ENCODE data around the gene FAM193B.

DNA sequence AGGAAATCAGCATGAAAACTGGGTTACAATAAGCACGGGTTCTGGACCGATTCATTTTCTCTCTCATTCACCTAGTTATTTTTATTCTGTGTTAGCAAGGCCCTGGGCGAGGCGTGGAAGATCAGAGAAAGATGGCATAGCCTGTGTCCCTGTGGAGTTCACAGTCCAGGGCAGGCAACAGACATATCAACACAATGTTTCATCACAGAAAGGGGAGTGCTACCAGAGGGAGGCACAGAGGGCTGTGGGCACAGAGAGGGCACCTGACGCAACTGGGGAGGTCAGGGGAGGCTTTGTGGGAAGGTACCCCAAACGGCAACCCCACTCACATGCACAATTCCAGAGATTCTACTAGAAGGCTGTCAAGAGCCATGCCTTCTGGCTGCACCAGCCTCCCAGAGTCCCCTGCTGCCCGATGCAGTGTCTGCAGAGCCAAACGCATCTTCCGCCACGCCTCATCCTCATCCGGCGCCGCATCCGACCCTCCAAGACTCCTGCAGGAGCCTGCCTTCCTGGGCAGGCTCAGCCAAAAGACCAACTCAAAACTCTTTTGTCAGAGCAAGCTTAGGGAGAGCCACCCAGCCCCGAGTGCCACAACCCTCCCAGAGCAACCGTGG, 1.4 kb downstream of the FAM193B start:
- TF ChIP-seq ZNF274 (IDR thresholded peaks at IDR 0.05; ENCODE audit: low read depth, low read length) (no peak), SUZ12 (IDR thresholded peaks at IDR 0.05; ENCODE audit: extremely low read depth, insufficient read depth, insufficient read length) (no peak)

Measured in NT2/D1 (cell line).